Tibial nerve (tissue), 3 donors: ENCODE results near the gene GASK1A.

Source experiments
- CTCF ChIP-seq, 5 experiments: fragments of 200-600 bp in 3 of 5; fragments of 450-650 bp in 2 of 5; sonication (generic) in 3 of 5; IDR thresholded peaks; one replicate each; pipeline ENCODE4 v1.5.1; 2016 to 2019; ENCODE audit warnings: antibody characterized with exemption in 5 of 5, mild to moderate bottlenecking in 3 of 5, moderate library complexity in 2 of 5
- POLR2A ChIP-seq, 2 donors: fragments of 450-650 bp; IDR thresholded peaks; one replicate each; pipeline ENCODE4 v1.6.1; 2017; ENCODE audit warnings: antibody characterized with exemption in 2 of 2, mild to moderate bottlenecking in 2 of 2, moderate library complexity in 2 of 2

- TF ChIP-seq CTCF (IDR thresholded peaks at IDR 0.05) (no peak), POLR2A (IDR thresholded peaks at IDR 0.05) (no peak)
Measured at GRCh38 chr3:43013743-43014155, 34.6 kb downstream of the GASK1A start.
